NCI-H128 (cell line): ENCODE data around the gene IFNL1.
"Not testable (repeated sequence)": the region's sequence is repeated elsewhere in the genome, so short reads cannot be mapped to it uniquely, and the experiment has no call there.

Experiments used
- DNase-seq: peaks from one replicate; lab custom pipeline; 2025; ENCODE audit not compliant: unreplicated experiment; lab: John Stamatoyannopoulos, UW

Gene IFNL1

DNA sequence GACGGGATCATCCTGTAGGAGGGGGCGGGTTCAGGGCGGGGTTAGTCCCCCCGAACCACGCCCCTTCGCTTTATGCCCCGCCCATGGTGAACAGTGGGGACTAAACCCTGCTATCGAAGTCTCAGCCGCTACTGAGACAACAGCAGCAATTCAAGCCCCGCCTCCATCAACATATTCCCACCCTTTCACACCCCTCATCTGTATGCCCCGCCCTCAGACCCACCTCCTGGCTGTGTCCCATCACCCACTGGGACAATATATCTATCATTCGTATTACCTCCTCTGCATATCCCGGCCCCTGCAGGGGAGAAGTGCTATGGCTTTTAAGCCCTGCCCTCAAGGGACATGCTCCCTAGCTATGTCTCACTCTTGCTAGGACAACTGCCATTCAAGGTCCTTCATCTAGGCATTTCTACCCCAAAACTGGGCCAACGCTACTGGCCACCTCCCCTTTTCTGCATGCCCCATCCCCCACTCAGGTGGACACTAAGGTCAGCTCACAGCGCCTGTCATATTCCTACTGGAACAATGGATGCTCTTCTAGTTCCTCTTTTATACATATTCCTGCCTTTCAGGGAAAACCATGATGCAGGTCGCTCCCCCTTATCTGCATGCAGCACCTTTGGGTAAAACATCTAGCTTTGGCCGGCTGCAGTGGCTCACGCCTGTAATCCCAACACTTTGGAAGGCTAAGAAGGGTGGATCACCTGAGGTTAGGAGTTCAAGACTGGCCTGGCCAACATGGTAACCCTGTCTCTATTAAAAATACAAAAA lies 12.5 kb downstream of the IFNL1 start:
- DNase-seq: no peak

DNA sequence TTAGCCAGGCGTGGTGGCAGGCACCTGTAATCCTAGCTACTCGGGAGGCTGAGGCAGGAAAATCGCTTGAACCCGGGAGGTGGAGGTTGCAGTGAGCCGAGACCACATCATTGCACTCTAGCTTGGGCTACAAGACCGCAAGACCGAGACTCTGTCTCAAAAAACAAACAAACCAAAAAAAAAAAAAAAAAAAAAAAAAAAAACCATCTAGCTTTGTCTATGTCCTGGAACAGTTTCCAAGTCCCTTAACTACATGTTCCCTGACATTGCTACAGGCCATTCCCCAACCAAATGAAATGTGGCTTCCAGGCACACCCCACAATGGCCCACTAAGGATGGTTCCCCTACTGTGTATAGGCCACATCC lies 13.1 kb downstream of the IFNL1 start:
- not testable (repeated sequence) for DNase-seq

DNA sequence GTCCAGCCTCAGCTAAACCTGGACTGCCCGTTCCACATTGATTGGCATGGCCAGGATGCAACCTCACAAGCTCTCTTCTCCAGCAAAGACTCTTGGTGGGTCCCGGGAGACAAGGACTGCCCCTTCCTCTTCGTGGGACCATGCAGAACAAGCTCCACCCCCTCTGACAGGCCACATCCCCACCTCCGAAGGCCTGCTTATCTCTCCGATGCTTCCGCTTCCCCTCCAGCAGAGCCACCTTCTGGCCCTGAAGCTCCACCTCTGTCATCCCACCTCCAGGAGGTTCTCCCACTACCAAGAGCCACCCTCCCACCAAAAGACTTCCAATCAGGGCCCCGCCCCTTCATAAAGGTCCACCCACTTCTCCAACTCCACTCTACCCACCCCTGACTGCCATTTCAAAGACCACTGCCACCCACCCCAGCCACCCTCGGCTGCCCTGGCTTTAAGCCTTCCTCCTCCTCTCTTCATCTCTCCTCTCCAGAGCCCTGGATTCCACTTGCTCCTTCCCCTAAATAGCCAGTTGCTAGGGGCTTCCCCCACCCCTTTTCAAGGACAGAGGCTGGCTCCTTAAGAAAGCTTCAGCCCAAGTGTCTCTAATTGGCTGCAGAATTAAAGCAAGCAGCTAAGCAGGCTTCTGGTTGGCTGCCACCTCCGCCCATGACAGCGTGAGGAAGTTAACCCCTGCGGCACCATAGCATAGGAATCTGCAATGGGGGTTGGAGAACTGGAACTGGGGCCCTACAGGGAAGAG lies 14.5 kb downstream of the IFNL1 start:
- DNase-seq: no peak

DNA sequence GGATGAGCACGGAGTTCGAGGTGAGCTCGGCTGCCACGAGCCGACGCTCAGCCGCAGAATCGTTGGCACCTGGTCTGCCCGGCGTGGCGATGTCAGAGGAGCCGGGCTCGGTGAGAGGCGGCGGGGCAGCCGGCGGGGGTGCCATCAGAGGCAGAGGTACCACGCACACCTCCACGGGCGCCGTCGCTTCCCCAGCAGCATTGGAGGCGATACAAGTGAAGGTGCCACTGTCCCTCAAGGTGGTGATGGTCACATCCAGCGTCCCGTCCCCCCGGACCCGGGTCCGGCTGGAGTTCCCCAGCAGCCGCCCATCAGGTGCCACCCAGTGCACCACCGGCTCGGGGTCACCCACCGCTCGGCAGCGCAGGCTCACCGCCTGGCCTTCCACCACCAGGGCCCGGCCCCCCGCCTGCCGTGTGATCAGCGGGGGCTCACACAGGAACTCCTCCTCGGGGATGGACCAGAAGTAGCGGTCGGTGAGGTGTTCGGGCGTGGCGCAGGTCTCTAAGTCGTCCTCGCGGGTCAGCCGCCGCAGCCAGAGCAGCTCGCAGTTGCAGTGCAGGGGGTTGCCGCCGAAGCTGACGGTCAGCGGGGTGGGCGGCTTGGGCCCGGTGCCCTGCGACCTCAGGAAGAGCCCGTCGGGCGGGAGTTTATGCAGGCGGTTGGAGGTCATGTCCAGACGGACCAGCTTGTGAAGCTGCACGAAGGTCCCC lies 18.0 kb downstream of the IFNL1 start:
- no peak for DNase-seq

DNA sequence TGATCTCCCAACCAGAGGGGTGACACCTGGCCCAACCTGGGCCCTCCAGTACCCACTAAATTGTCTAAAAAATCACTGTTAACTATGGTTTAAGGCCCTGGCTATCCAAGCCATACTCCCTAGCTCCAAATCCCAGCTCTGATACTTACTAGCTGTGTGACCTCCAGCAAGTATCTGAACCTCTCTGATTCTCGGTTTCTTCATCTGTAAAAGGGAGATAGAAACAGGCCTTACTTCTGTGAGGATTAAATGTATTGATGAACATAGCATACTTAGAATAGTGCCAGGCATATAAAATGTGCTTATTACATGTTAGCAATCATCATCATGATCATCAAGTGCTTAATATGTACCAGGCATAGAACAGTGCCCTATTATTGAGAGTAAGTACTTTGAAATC lies 19.7 kb downstream of the IFNL1 start:
- DNase-seq: no peak

DNA sequence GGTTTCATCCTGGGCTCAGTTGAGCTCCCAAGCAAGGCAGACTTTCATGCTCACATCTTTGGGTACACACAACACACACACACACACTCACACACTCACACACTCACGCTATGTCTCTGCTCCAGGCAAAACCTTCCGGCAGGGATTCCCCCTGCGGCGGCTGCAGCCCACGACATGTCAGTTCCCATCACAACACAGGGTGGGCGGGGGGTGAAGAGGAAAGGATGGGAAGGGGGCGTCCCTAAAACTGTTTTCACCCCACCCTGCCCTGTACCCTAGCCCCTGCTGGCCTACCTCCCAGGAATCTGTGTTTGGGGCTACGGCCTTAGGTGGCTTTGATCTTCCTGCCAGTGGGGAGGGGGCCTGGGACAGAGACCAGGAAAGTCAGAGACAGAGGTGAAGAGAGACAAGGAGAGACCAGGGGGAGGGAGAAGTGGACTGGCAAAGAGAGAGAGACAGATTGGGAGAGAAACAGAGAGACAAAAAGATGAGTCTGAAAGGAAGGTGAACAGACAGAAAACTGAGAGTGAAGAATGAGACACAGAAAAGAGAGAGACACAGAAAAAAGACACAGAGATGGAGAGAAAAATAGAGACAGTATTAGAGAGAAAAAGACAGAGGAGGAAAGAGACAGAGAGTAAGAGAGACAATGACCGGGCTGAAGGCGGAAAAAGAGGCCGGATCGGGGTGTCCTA lies 20.6 kb downstream of the IFNL1 start:
- no peak for DNase-seq

DNA sequence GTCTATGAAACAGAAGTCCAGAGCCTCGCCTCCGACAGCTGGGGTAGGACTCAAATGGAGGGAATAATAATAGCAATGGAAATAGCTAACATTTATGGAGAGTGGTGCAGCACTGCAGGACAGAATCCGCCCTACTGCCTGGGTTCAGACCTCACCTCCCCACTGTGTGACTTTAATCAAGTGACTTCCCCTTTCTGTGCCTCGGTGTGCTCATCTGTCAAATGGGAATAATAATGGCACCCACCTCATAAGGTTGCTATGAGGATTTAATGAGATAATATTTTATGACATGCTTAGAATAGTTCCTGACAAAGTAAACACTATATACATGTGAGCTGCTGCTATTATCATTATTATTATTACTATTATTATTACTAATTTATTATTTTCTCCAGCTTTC lies 21.3 kb downstream of the IFNL1 start:
- DNase-seq: no peak

DNA sequence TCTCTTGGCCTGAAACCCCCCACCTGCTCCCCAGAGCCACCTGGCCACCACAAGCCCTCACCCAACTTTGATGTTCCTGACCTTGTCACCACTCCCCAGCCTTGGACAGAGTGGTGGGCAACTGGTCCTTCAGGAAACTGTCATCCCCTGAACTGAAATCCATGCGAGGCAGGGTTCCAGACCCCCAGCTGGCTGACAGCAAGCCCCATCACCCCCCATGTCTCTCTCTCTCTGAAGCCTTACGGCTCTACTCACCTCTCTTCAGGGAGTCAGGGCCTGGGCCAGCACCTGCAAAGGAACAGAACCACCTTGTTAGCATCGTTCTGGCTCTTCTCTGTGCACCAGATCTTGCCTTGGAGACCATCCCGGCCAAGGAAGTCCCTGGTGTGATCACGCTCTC lies 21.9 kb downstream of the IFNL1 start:
- DNase-seq: no peak

DNA sequence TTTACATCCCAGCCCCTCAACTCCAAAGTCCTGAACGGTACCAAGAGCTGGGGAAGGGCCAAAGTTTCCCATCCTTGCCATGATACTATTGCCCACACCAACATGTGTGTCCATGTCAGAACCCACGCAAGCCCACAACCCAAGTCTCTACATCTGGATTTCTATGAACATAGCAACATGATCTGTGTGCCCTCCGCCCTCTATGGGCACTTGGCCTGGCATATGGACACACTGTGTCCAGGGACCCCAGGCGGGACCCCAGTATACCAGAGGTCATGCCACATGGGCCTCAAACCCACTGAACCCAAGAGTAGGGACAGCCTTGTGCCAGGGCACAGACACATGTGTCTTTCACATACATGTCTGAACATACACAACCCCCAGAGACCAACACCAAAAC lies 22.5 kb downstream of the IFNL1 start:
- no peak for DNase-seq

DNA sequence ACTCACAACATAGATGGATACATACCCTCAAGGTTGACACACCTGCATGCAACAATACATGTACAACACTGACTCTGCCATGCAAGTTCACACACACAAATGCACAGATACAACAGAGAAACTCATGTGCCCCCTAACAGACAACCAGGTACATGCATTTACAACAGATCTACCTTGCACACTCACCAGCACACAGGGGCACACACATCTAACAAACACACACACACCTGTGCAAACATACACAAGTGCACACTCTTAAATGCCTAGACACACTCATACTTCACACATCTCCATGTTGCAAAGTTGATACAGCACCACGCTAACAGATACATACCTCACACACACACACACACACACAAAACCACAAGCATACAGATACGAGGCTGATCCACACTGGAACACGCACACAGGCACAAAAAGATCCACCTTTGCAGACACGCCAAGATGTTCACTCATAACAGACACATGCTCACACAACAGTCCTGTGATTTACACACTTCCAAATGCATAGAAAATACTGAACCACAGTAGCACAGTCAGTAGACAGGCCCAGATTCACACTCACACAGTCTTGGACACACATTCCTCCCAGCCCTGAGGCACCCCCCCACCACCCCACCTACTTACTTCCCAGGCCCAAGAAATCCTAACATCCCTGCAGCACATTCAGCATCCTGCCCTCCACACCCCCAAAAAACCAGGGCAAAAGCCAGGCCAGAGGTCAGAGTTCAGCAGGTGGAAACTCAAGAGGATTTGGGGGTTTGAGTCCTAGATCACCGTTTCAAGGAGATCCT lies 23.1 kb downstream of the IFNL1 start:
- DNase-seq: no peak

DNA sequence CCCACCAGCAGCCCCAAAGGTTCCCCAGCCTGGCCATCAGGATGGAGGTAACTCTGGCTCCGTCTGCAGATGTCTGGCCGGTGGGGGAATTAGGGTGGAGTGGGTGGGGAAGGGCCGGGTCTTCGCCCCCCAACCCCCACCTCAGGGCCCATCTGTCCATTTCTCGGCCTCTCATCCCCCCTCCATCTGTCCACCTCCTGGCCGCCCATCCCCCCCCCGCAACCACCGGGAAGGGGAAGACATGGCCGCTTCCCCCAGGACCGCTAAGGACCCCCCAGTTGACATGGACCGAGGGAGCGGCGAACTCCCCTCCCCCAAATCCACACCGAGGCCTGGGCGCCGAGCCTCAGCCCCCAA lies 23.7 kb downstream of the IFNL1 start:
- no peak for DNase-seq

DNA sequence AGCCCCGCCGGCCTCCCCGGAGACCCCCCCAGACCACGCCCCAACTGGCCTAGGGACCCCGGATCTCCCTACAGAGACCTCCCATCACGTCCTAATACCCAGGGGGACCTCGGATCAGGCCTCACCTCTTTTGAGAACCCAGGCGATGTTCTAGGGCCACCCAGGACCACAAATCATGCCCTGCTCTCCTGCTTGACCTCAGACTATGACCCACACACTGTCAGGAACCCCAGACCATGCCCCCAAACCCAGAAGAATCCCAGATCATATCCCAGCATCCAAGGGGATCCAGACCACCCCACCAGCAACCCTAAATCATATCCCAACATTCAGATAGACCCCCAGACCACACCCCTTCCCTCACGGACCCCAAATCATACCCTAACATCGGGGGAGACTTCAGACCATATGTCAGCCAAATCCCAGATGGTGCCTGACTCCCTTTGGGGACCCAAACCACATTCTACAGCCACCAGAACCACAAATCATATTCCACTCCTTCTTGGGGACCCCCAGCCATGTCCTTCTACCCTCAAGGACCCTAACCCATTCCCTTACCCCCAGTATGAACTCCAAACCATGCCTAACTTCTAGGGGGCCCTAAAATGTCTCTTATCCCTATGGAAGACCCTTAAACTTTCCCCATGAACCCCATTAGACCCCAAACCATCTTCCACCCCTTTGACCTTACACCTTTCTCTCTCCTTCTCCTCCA lies 25.1 kb downstream of the IFNL1 start:
- no peak for DNase-seq

DNA sequence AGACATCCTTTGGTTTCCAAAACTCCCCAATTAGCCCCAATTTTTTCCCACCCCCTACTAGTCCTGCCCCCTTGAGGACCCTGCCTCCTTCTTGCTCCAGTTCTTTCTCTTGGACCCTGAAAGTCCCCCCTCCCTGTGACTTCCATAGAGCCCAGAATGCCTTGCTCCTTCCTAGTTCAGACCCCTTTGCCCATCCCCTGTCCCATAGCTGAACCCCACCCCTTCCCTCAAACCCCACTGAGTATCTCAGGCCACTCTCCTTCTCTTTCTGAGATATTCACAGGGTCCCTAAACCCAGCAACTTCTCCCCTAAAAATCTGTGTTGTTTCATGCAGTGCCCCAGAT lies 25.6 kb downstream of the IFNL1 start:
- no peak for DNase-seq

DNA sequence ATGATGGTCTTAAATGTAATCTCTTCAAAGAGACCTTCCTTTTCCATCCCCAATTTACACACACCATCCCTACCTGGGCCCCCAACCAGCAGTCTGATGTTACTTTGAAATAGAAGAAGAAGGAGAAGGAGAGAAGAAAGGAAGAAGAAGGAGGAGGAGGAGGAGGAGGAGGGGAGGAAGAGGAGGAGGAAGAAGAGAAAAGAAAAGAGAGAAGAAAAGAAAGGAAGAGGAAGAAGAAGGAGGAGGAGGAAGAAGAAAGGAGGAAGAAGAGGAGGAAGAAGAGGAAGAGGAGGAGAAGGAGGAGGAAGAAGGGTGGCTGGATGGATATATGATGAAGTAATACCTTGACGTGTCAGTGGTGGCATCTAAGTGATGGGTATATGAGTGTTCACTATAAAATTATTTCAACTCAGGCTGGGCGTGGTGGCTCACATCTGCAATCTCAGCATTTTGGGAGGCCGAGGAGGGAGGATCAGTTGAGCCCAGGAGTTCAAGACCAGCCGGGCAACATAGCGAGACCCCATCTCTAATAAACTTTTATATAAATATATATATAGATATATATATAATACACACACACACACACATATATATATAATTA lies 28.1 kb downstream of the IFNL1 start:
- DNase-seq: no peak

DNA sequence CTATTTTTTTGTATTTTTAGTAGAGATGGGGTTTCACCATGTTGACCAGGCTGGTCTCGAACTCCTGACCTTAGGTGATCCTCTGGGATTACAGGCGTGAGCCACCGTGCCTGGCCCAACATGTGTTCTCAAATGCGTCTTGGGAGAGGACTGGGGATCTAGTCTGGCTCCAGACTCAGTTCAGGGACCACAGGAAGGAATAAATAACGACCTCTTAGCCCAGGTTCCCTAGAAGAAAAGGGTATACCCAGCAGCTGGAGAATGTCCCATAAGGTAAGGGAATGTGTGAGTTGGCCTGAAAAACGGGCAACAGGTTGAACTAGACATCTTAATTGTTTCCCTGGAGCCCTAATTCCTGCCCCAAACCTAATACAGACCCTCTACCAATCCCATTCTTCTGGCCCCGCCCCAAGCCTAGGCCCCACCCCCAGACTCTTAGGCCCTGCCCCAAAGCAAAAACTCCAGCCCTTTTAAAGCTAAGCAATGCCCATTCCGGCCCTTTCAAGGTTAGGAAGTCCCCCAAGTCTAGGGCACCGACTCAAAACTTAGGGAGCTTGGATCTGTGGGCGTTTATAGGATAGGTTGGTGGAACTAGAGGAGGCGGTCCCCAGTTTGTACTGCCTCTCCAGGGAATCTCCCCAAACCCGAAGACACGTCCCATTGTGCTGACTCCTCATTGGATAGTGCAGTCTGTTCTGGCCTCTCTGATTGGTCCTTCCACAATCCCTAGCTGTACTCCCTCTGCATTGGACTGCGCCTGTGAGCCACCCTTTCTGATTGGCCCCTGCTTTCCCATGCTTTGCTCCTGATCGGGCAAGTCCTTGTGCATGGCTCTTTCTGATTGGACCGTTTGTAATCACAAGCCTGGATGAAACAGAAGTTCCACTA lies 29.8 kb downstream of the IFNL1 start:
- no peak for DNase-seq

DNA sequence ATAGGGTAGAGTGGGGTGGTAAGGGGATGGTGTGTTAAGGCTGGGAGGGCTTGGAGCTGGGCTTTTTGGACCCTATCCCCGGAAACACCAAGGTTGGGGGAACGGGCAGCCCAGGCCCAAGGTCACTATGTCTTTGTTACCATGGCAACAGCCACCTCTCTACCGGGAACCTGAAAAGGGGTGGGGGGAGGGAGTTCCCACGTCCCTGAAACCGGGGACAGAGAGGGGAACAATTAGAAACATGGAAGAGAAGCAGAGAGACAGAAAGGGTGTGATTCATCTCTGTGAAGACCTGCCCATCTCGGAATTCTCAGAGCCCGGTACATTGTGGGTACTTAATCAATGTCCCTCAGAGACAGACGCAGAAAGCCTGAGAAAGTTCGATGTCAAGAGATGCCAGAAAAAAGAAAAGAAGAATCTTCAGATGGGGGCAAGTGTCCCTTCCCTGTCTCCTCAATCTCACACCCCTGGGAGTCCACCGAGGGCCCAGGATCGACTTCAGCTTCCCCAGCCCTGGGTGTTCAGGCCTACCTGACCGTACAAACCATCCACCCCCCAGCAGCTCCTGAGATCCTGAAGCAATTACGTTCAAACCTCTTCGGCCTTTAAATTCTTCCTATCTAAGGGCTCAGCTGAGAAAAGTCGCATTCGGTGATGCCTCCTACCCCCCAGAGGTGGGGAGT lies 31.3 kb downstream of the IFNL1 start:
- DNase-seq: no peak

DNA sequence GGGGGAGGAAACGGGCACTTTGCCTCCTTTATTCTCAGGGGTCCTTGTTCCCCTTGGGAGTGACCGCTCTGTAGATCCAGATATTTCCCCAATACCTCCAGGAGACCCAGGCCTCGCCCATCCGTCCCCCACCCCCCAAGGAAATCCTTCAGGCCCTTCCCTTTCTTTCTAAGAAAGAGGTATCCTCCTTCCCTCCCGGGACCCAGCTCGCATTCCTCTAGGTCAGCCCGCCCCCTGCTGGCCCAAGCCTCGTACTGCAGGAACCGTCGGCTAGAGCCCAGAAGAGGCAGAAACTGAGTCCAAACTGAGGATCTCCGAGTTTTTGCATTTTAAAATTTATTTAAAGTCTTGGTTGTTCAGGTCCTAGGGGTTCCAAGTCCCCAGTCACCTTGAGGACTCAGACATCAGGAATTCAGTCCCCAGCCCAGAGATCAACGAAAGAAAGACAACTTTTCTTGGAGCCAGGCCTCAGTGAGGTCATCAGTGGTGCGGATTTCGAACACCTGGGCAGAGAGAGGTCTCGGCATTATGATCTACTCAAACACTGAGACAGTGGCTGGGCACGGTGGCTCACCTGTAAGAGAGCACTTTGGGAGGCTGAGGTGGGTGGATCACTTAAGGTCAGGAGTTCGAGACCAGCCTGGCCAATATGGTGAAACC lies 32.0 kb downstream of the IFNL1 start:
- DNase-seq: peak; percentile 36

DNA sequence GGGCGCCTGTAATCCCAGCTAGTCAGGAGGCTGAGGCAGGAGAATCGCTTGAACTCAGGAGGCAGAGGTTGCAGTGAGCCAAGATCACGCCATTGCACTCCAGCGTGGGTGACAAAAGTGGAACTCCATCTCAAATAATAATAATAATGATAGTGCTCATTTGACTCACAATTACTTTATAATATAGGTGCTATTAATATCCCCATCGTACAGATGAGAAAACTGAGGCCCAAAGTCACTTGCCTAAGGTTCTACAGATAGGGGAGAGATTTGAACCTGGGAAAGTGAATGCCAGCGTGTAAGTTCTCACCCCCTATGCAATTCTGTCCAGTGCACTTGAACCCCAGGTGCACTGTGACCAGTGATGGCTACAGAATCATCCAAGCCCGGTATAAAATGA lies 33.7 kb downstream of the IFNL1 start:
- no peak for DNase-seq
